Heart left ventricle (tissue), 13 donors: ENCODE measurements around the gene ADAMTS12.

Experiments
- CTCF ChIP-seq, 12 donors: fragments of 200-600 bp; sonication (generic) in 4 of 12; IDR thresholded peaks; one replicate each; pipeline versions ENCODE4 v1.5.0 to v1.8.0; 2018 to 2022; ENCODE audit warnings: antibody characterized with exemption in 12 of 12, mild to moderate bottlenecking in 5 of 12
- POLR2A ChIP-seq, 2 donors: fragments of 450-650 bp; IDR thresholded peaks; one replicate each; pipeline ENCODE4 v1.6.1; 2017; ENCODE audit warnings: antibody characterized with exemption in 2 of 2, mild to moderate bottlenecking in 2 of 2, moderate library complexity in 2 of 2
- donor health status: ischemic (EF 13 %, LVEDD 7.1; RV severe dilation, severe dysfunction).
- donor health status: DM: no; HTN: yes; CAD: no.
- donor health status: DM: no; HTN: no; CAD: no.
- donor health status: ischemic (EF 25% LVEDD 6.9; RV normal size, moderate dysfunction).
- donor health status: ischemic (EF 25% LVEDD 5.7; RV mildly dilated, moderate dysfunction).
- donor health status: ischemic (EF 35%, LVEDD 5.7; RV mildly dilated, moderate dysfunction).
- donor health status: nonischemic (EF 11% LVEDD 7.7; RV severe dilation, severe dysfunction).
- donor health status: DM: yes; HTN: yes; CAD: no.
- donor health status: PGD.
- donor health status: ischemic (EF 29% LVEDD 5.4; RV normal size, mild dysfunction).
- donor health status: nonischemic (EF 23%, LVEDD 6.1; RV moderate dilation, normal function).

- TF ChIP-seq POLR2A (IDR thresholded peaks at IDR 0.05), result no peak
- TF ChIP-seq CTCF (IDR thresholded peaks at IDR 0.05), result no peak
These were observed 277.8 kb downstream of the ADAMTS12 start for GRCh38 chr5:33614039-33614438.
